ENCODE measurements around the gene RMC1.

- TF ChIP-seq POLR2AphosphoS5 (IDR thresholded peaks at IDR 0.05; ENCODE audit: low read depth) (no peak), CTCF (IDR thresholded peaks at IDR 0.05; ENCODE audit: insufficient read depth, low read length) (no peak), GABPA (IDR thresholded peaks at IDR 0.05; ENCODE audit: low read depth) (no peak), REST (IDR thresholded peaks at IDR 0.05; ENCODE audit: insufficient replicate concordance, low read depth) (no peak)
Measured at GRCh38 chr18:23501626-23502025, 1.7 kb upstream of the RMC1 start.
